GM19395 (cell line): Measurements from ENCODE around the gene RSL1D1.

ENCODE experiments used
- ATAC-seq: cut with Tn5 transposase; IDR thresholded peaks from one replicate; pipeline ENCODE4 v1.9.1; 2021; ENCODE audit warnings: mild to moderate bottlenecking, moderate library complexity; ENCODE audit not compliant: unreplicated experiment

The RSL1D1 gene

GRCh38 chr16:11851294-11852091 lies at the start of gene RSL1D1:
Gene RSL1D1, minus strand, starts transcription at chr16:11851542. Its CDS starts 30 bp downstream, at chr16:11851512.
- peak; percentile 82 for ATAC-seq

- no peak for ATAC-seq
Measured at GRCh38 chr16:11901091-11901490, 49.7 kb upstream of the RSL1D1 start.

- no peak for ATAC-seq
Measured at GRCh38 chr16:11896486-11897176, 45.3 kb upstream of the RSL1D1 start.

- ATAC-seq: no peak
Measured at GRCh38 chr16:11893571-11893970, 42.2 kb upstream of the RSL1D1 start.

- ATAC-seq: no peak
Measured at GRCh38 chr16:11892761-11893160, 41.4 kb upstream of the RSL1D1 start.

- ATAC-seq: no peak
Measured at GRCh38 chr16:11890231-11890965, 39.1 kb upstream of the RSL1D1 start.

GRCh38 chr16:11886881-11887280 lies 35.5 kb upstream of the RSL1D1 start:
- no peak for ATAC-seq

- ATAC-seq: no peak
Measured at GRCh38 chr16:11884035-11884434, 32.7 kb upstream of the RSL1D1 start.

GRCh38 chr16:11880007-11880406 lies 28.7 kb upstream of the RSL1D1 start:
- no peak for ATAC-seq

GRCh38 chr16:11877374-11877773 lies 26.0 kb upstream of the RSL1D1 start:
- no peak for ATAC-seq

- ATAC-seq: no peak
Measured at GRCh38 chr16:11876306-11876705, 25.0 kb upstream of the RSL1D1 start.

- ATAC-seq: no peak
Measured at GRCh38 chr16:11875721-11876120, 24.4 kb upstream of the RSL1D1 start.

GRCh38 chr16:11871193-11871592 lies 19.9 kb upstream of the RSL1D1 start:
- no peak for ATAC-seq

GRCh38 chr16:11870399-11870798 lies 19.1 kb upstream of the RSL1D1 start:
- no peak for ATAC-seq

GRCh38 chr16:11869353-11870228 lies 18.2 kb upstream of the RSL1D1 start:
- no peak for ATAC-seq

GRCh38 chr16:11868412-11868980 lies 17.2 kb upstream of the RSL1D1 start:
- ATAC-seq: no peak

GRCh38 chr16:11862489-11862888 lies 11.1 kb upstream of the RSL1D1 start:
- ATAC-seq: no peak

- ATAC-seq: no peak
Measured at GRCh38 chr16:11857161-11857560, 5.8 kb upstream of the RSL1D1 start.

- ATAC-seq: no peak
Measured at GRCh38 chr16:11852092-11852809, 909 bp upstream of the RSL1D1 start.

GRCh38 chr16:11848842-11849241 lies 2.5 kb downstream of the RSL1D1 start:
- ATAC-seq: no peak
